GM12878 (cell line): ENCODE data around the gene CHP2. TPM values are rescaled to one million over a fixed set of nuclear protein-coding genes. Genes with fewer than 3 reads are reported as not detected.

Experiments used
- ATAC-seq: fragments of 200-7000 bp; cut with Tn5 transposase; 3 replicates; pipeline ENCODE4 v1.9.1; 2020; ENCODE audit warnings: mild to moderate bottlenecking, moderate library complexity
- BruUV-seq: library from RNA; stranded (reverse); fragments of 400-500 nt; replicated peaks from 2 replicates; lab custom pipeline; 2021; lab: Mats Ljungman, UMichigan
- CTCF ChIA-PET: fragments of 300-600 bp; sonication (Branson Sonifier 250); formaldehyde crosslinking; extraction: SDS; loops from one replicate; lab custom pipeline; 2021; ENCODE audit warnings: inconsistent platforms; lab: Yijun Ruan, JAX
- POLR2A ChIA-PET: fragments of 350-600 bp; formaldehyde crosslinking; extraction: SDS; loops from one replicate; lab custom pipeline; 2021; ENCODE audit warnings: inconsistent platforms; lab: Charles Lee
- RAD21 ChIA-PET: fragments of 300-600 bp; sonication (Branson Sonifier 250); formaldehyde crosslinking; loops from one replicate; lab custom pipeline; 2023; ENCODE audit warnings: antibody characterized with exemption; ENCODE audit not compliant: unreplicated experiment; lab: Charles Lee
- SMC1A ChIA-PET: fragments of 300-600 bp; sonication (Branson Sonifier 250); formaldehyde crosslinking; loops from one replicate; lab custom pipeline; 2023; ENCODE audit not compliant: unreplicated experiment, uncharacterized antibody; lab: Charles Lee
- DNase-seq: peaks from one replicate; pipeline ENCODE4 v3.0.0-alpha.2; 2011; ENCODE audit warnings: low read depth, low spot score
- FAIRE-seq: peaks from 3 replicates; lab custom pipeline; 2011; peaks lifted over from hg19 to GRCh38; lab: Jason Lieb, UNC
- H2AFZ ChIP-seq: 2 replicates; pipeline ENCODE4 v1.6.0; 2011; ENCODE audit warnings: low read depth, low read length, control low read depth; ENCODE audit not compliant: control insufficient read depth
- H3K27ac ChIP-seq: 2 replicates; pipeline ENCODE4 v1.5.1; 2011; ENCODE audit warnings: control low read depth; ENCODE audit not compliant: control insufficient read depth, insufficient read depth
- H3K27me3 ChIP-seq, 2 experiments: replicated peaks in 1 of 2; 2 replicates each; pipeline versions ENCODE4 v1.6.0 to v1.6.1; 2011; ENCODE audit warnings: low read length in 1 of 2; ENCODE audit not compliant: control insufficient read depth in 2 of 2, insufficient read depth in 2 of 2
- H3K36me3 ChIP-seq, 2 experiments: 2 replicates each; pipeline ENCODE4 v1.5.1; 2011; ENCODE audit warnings: low read length in 1 of 2; ENCODE audit not compliant: control insufficient read depth in 2 of 2, insufficient read depth in 2 of 2
- H3K4me1 ChIP-seq: 2 replicates; pipeline ENCODE4 v1.6.1; 2011; ENCODE audit warnings: mild to moderate bottlenecking, low read length, moderate library complexity, mixed read lengths; ENCODE audit not compliant: control insufficient read depth, insufficient read depth
- H3K4me2 ChIP-seq: 2 replicates; pipeline ENCODE4 v1.6.0; 2011; ENCODE audit warnings: control low read depth; ENCODE audit not compliant: control insufficient read depth, insufficient read depth
- H3K4me3 ChIP-seq: fragments of 200-600 bp; sonication (generic); 2 replicates; pipeline ENCODE4 v1.5.1; 2016
- H3K79me2 ChIP-seq: 2 replicates; pipeline ENCODE4 v1.6.0; 2011; ENCODE audit warnings: low read length; ENCODE audit not compliant: control insufficient read depth, insufficient read depth
- H3K9ac ChIP-seq: 2 replicates; pipeline ENCODE4 v1.8.0; 2011; ENCODE audit warnings: low read length, control low read depth, mixed read lengths; ENCODE audit not compliant: control insufficient read depth, insufficient read depth
- H3K9me3 ChIP-seq: replicated peaks from 3 replicates; pipeline ENCODE4 v1.5.1; 2011; ENCODE audit warnings: mild to moderate bottlenecking, low read length; ENCODE audit not compliant: control insufficient read depth, insufficient read depth
- H4K20me1 ChIP-seq: 2 replicates; pipeline ENCODE4 v1.6.0; 2011; ENCODE audit not compliant: control insufficient read depth, insufficient read depth
- E2F4 ChIP-seq: IDR thresholded peaks from 2 replicates; pipeline ENCODE4 v1.6.1; 2012; ENCODE audit warnings: low read depth, low read length, improper control_type of control experiment
- FOXM1 ChIP-seq: IDR thresholded peaks from 2 replicates; pipeline ENCODE4 v1.6.1; 2012; ENCODE audit warnings: low read depth, mild to moderate bottlenecking, inconsistent platforms, low read length, moderate library complexity
- HDAC2 ChIP-seq: fragments of 200-600 bp; sonication (generic); IDR thresholded peaks from 2 replicates; pipeline ENCODE4 v1.6.1; 2017
- NBN ChIP-seq: fragments of 450-650 bp; IDR thresholded peaks from 2 replicates; pipeline ENCODE4 v1.6.1; 2016
- NFXL1 ChIP-seq: fragments of 450-650 bp; IDR thresholded peaks from 2 replicates; pipeline ENCODE4 v1.6.1; 2017; ENCODE audit warnings: antibody characterized with exemption, mild to moderate bottlenecking, borderline replicate concordance
- NR2C2 ChIP-seq: IDR thresholded peaks from 2 replicates; pipeline ENCODE4 v1.6.1; 2011; ENCODE audit warnings: borderline replicate concordance, low read depth; ENCODE audit not compliant: control insufficient read depth, insufficient read length
- NR2F1 ChIP-seq: fragments of 450-650 bp; conservative IDR thresholded peaks from 2 replicates; pipeline ENCODE4 v1.6.1; 2017; ENCODE audit warnings: mild to moderate bottlenecking
- PAX8 ChIP-seq: fragments of 450-650 bp; IDR thresholded peaks from 2 replicates; pipeline ENCODE4 v1.6.1; 2017; ENCODE audit warnings: mild to moderate bottlenecking, moderate library complexity
- POLR2AphosphoS5 ChIP-seq: IDR thresholded peaks from 2 replicates; pipeline ENCODE4 v1.6.1; 2011; ENCODE audit warnings: mild to moderate bottlenecking, low read length, inconsistent platforms
- RELA ChIP-seq: fragments of 450-650 bp; IDR thresholded peaks from 2 replicates; pipeline ENCODE4 v1.8.0; 2014; ENCODE audit warnings: borderline replicate concordance; ENCODE audit not compliant: partially characterized antibody
- SIX5 ChIP-seq: IDR thresholded peaks from 2 replicates; pipeline ENCODE4 v1.6.1; 2011; ENCODE audit warnings: mild to moderate bottlenecking, low read depth, low read length, moderate library complexity; ENCODE audit not compliant: severe bottlenecking
- SMARCA5 ChIP-seq: fragments of 450-650 bp; IDR thresholded peaks from 2 replicates; pipeline ENCODE4 v1.6.1; 2017; ENCODE audit warnings: mild to moderate bottlenecking
- YY1 ChIP-seq: IDR thresholded peaks from 2 replicates; pipeline ENCODE4 v1.6.1; 2011; ENCODE audit warnings: low read depth, mild to moderate bottlenecking, low read length
- ZNF274 ChIP-seq: IDR thresholded peaks from one replicate; pipeline ENCODE4 v1.8.0; 2011; ENCODE audit not compliant: insufficient read length, insufficient read depth
- in situ Hi-C: fragments of 300-500 bp; cut with MboI; formaldehyde crosslinking; loops from 9 replicates; pipeline ENCODE4 v1.14.3; 2018; ENCODE audit warnings: mixed read lengths
- intact Hi-C: fragments of 100-400 bp; cut with micrococcal nuclease; formaldehyde crosslinking; loops from one replicate; pipeline ENCODE4 v1.14.2; 2022; ENCODE audit not compliant: unreplicated experiment
- polyA plus RNA-seq, 11 experiments: library from polyadenylated mRNA; depleted of rRNA in 4 of 11; unstranded in 6 of 11; stranded (reverse) in 5 of 11; fragments of >200 nt; fragmentation: Nextera tagmentation in 4 of 11; fragmentation: Illumina TruSeq in 1 of 11; extraction: Ambion mirVana in 4 of 11; extraction: Trizol in 1 of 11; gene quantifications; 1 replicate in 1 of 11; 2 replicates in 10 of 11; pipeline versions ENCODE4 v1.2.1 to v1.2.3, GENCODE V29; 2011 to 2016; ENCODE audit warnings: inconsistent platforms in 2 of 11, missing spikeins in 2 of 11, low read depth in 1 of 11
- total RNA-seq, 4 experiments: library from RNA; depleted of rRNA in 3 of 4; stranded (reverse); fragments of >200 nt in 3 of 4; fragmentation: Illumina TruSeq in 1 of 4; extraction: Trizol in 1 of 4; gene quantifications; 2 replicates each; pipeline versions ENCODE4 v1.2.1 to v1.2.3, GENCODE V29; 2013 to 2021

The CHP2 gene
- total and polyA plus RNA-seq, 10 of the 15 experiments (the other 5 are each of a cell fraction or from before 2014, with no cell fraction given) = not detected

DNA sequence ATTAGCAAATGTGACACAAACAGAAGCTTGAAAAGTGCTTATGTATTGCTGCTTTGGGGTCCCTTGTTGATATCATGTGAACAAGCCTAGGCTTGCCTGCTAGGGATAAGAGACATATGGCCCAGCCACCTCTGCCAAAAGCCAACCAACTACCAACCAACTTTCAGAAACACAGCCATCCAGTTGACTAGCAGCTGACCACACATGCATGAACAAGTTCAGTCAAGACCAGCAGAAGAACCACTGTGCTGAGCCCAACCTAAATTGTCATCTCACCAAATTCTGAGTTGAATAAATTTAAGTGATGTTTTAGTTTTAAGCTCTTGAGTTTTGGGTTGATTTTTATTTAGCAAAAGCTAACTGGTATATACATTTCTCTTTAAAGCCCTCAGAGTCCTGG, 45.3 kb upstream of the CHP2 start:
- H3K4me2 ChIP-seq = no peak overlapping the region
- H3K9me3 ChIP-seq = peaks cover 10% of the 10 kb centered on the region; the same call in 2 of the 3 replicates
- SMC1A ChIA-PET = interaction anchor here (0.8 to 1.6 kb wide), 3 partner anchors 10 to 519 kb away, joined by 3 to 4 read pairs (median 3); no protein-coding TSS in a partner anchor
- no peak for FAIRE-seq
- in situ Hi-C loops = no loop called here
- BruUV-seq = no TSS peak
- ATAC-seq = no peak
- H3K4me3 ChIP-seq = no peak overlapping the region
- H3K9ac ChIP-seq = no peak overlapping the region
- H2AFZ ChIP-seq = no peak overlapping the region
- H3K4me1 ChIP-seq = no peaks in the 10 kb centered on the region
- TF ChIP-seq E2F4 = no peak
- TF ChIP-seq NR2F1 = no peak
- no peak for TF ChIP-seq NFXL1
- TF ChIP-seq YY1 = no peak
- TF ChIP-seq NBN = no peak
- no peak for TF ChIP-seq HDAC2
- TF ChIP-seq NR2C2 = no peak
- no peak for TF ChIP-seq PAX8
- TF ChIP-seq SMARCA5 = no peak
- TF ChIP-seq SIX5 = no peak
- no peak for TF ChIP-seq RELA
- TF ChIP-seq FOXM1 = no peak
- TF ChIP-seq ZNF274 = no peak
- TF ChIP-seq POLR2AphosphoS5 = no peak
- TF ChIP-seq, all 136 proteins: peak for 0
- DNase-seq = no peak
- Histone ChIP-seq H3K36me3 (no peaks in the 10 kb centered on the region), H3K27ac (no peak overlapping the region), H3K79me2 (no peaks in the 10 kb centered on the region), H3K27me3 (peaks cover 0 to 2% of the 10 kb centered on the region in 2 experiments; a peak in 1 of 4 replicates), H4K20me1 (no peaks in the 10 kb centered on the region)
- RAD21 ChIA-PET = no interaction called here
- intact Hi-C loops = no loop called here
- POLR2A ChIA-PET = no interaction called here
- CTCF ChIA-PET = interaction anchor here (1.1 kb wide), 1 partner anchor 16 kb away, joined by 3 read pairs; no protein-coding TSS in a partner anchor
